Mesendoderm (in vitro differentiated cells): Measurements from ENCODE around the gene CDCP2.

Experiments
- DNase-seq: peaks from one replicate; pipeline ENCODE4 v3.0.0; 2013
- H2AK5ac ChIP-seq: 2 replicates; pipeline ENCODE4 v1.6.1; 2013; ENCODE audit warnings: low read length, inconsistent platforms
- H2BK120ac ChIP-seq: 2 replicates; pipeline ENCODE4 v1.6.1; 2013; ENCODE audit warnings: low read depth, mild to moderate bottlenecking, low read length, moderate library complexity, mixed read lengths
- H2BK15ac ChIP-seq: replicated peaks from 2 replicates; pipeline ENCODE4 v1.6.1; 2013; ENCODE audit warnings: low read depth, mild to moderate bottlenecking, moderate library complexity
- H2BK5ac ChIP-seq: 2 replicates; pipeline ENCODE4 v1.6.1; 2013; ENCODE audit warnings: low read length, inconsistent platforms
- H3K18ac ChIP-seq: 2 replicates; pipeline ENCODE4 v1.6.1; 2013; ENCODE audit warnings: mild to moderate bottlenecking, low read length, mixed read lengths
- H3K23ac ChIP-seq: one replicate; pipeline ENCODE4 v1.6.1; 2013; ENCODE audit warnings: low read length
- H3K27ac ChIP-seq: 2 replicates; pipeline ENCODE4 v1.5.1; 2013; ENCODE audit warnings: low read depth, mild to moderate bottlenecking, inconsistent platforms, low read length, moderate library complexity
- H3K27me3 ChIP-seq: 2 replicates; pipeline ENCODE4 v1.6.1; 2013; ENCODE audit warnings: low read length, control low read depth, mild to moderate bottlenecking, inconsistent platforms; ENCODE audit not compliant: insufficient read depth, poor library complexity
- H3K36me3 ChIP-seq: 2 replicates; pipeline ENCODE4 v1.6.1; 2013; ENCODE audit warnings: low read length, inconsistent platforms; ENCODE audit not compliant: control insufficient read depth, insufficient read depth
- H3K4ac ChIP-seq: one replicate; pipeline ENCODE4 v1.6.1; 2013; ENCODE audit warnings: low read depth, mild to moderate bottlenecking, low read length, moderate library complexity
- H3K4me1 ChIP-seq: 2 replicates; pipeline ENCODE4 v1.6.1; 2013; ENCODE audit warnings: low read depth, low read length, inconsistent platforms; ENCODE audit not compliant: control insufficient read depth
- H3K4me2 ChIP-seq: 2 replicates; pipeline ENCODE4 v1.6.1; 2013; ENCODE audit warnings: low read length
- H3K4me3 ChIP-seq: 2 replicates; pipeline ENCODE4 v1.5.1; 2013; ENCODE audit warnings: mild to moderate bottlenecking, low read length
- H3K56ac ChIP-seq: one replicate; pipeline ENCODE4 v1.6.1; 2013; ENCODE audit warnings: low read length
- H3K79me1 ChIP-seq: 2 replicates; pipeline ENCODE4 v1.6.1; 2013; ENCODE audit warnings: low read length, inconsistent platforms
- H3K79me2 ChIP-seq: 2 replicates; pipeline ENCODE4 v1.6.1; 2013; ENCODE audit warnings: mild to moderate bottlenecking, low read length; ENCODE audit not compliant: control insufficient read depth, insufficient read depth
- H3K9ac ChIP-seq: 2 replicates; pipeline ENCODE4 v1.6.1; 2013; ENCODE audit warnings: low read length, inconsistent platforms
- H4K5ac ChIP-seq: one replicate; pipeline ENCODE4 v1.6.1; 2013; ENCODE audit warnings: low read length
- H4K8ac ChIP-seq: one replicate; pipeline ENCODE4 v1.6.1; 2013; ENCODE audit warnings: low read depth, mild to moderate bottlenecking, control low read depth, low read length, moderate library complexity
- WGBS: extraction: QIAGEN DNeasy Blood & Tissue Kit; methylation state at CpG from one replicate; pipeline ENCODE4 v1.1.7; 2013; ENCODE audit warnings: low lambda C conversion rate, missing lambda C conversion rate; ENCODE audit not compliant: insufficient coverage; ENCODE audit errors: extremely low coverage; 5-methylcytosine and 5-hydroxymethylcytosine counted together

CDCP2 gene

DNA sequence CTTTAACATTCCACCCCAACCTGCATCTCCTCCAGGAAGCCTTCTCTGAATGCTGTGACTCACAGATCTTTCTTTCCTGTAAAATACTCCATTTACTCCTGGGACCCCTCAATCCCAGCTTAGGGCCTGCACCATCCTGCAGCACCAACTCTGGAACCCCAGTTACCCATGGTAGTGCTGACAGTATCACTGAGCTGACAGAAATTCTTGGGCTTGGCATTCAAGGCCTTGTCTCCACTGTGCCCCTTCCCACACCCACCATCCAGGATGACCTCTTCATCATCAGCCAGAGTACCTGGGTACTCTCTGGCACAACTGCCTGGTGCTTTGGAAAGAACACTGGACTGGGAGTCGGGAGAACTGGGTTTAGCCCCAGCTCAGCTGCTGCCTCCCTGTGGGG lies 38.7 kb upstream of the CDCP2 start:
- H3K23ac ChIP-seq = no peak overlapping the region
- no CpG with 5 or more reads among the region's 1 CpG for WGBS
- no peak overlapping the region for H2BK120ac ChIP-seq
- no peak overlapping the region for H3K18ac ChIP-seq
- H4K8ac ChIP-seq = no peak overlapping the region
- no peaks in the 10 kb centered on the region for H3K27me3 ChIP-seq
- no peak overlapping the region for H2AK5ac ChIP-seq
- no peak overlapping the region for H2BK5ac ChIP-seq
- no peak overlapping the region for H3K56ac ChIP-seq
- H3K79me1 ChIP-seq = no peaks in the 10 kb centered on the region
- H4K5ac ChIP-seq = no peak overlapping the region
- H3K4me1 ChIP-seq = no peaks in the 10 kb centered on the region
- H3K4me2 ChIP-seq = no peak overlapping the region
- no peak overlapping the region for H2BK15ac ChIP-seq
- no peak for DNase-seq
- no peak overlapping the region for H3K27ac ChIP-seq
- no peak overlapping the region for H3K4me3 ChIP-seq
- no peaks in the 10 kb centered on the region for H3K79me2 ChIP-seq
- H3K4ac ChIP-seq = no peak overlapping the region
- H3K36me3 ChIP-seq = no peaks in the 10 kb centered on the region
- H3K9ac ChIP-seq = no peak overlapping the region

DNA sequence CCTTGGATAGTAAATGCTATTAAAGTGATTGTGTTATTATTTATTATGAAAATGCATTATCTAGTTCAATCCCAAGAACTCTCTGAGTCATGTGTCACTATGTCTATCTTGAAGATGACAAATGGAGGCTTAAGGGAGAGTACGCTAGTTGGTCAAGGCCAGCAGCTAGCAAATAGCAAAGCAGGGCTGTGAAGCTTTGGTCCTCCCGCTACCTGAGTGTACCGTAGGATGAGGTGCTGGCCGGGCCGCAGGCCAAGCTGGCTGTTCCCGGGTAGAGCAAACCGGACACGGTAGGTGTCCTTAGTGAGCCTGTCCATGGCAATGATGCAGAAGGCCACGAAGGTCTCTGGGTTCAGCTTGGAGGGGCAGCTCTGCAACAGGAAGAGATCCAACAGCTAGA lies 37.7 kb upstream of the CDCP2 start:
- no peak overlapping the region for H3K4me2 ChIP-seq
- no peak overlapping the region for H2BK15ac ChIP-seq
- no CpG with 5 or more reads among the region's 9 CpGs for WGBS
- H3K27ac ChIP-seq = no peak overlapping the region
- H3K79me1 ChIP-seq = no peaks in the 10 kb centered on the region
- H2BK120ac ChIP-seq = no peak overlapping the region
- no peak overlapping the region for H3K56ac ChIP-seq
- no peak overlapping the region for H2AK5ac ChIP-seq
- H3K27me3 ChIP-seq = no peaks in the 10 kb centered on the region
- no peak for DNase-seq
- no peak overlapping the region for H2BK5ac ChIP-seq
- H3K23ac ChIP-seq = no peak overlapping the region
- no peak overlapping the region for H3K4ac ChIP-seq
- no peaks in the 10 kb centered on the region for H3K4me1 ChIP-seq
- H3K4me3 ChIP-seq = no peak overlapping the region
- no peaks in the 10 kb centered on the region for H3K79me2 ChIP-seq
- no peak overlapping the region for H3K18ac ChIP-seq
- H3K9ac ChIP-seq = no peak overlapping the region
- H4K8ac ChIP-seq = no peak overlapping the region
- H3K36me3 ChIP-seq = no peaks in the 10 kb centered on the region
- no peak overlapping the region for H4K5ac ChIP-seq

DNA sequence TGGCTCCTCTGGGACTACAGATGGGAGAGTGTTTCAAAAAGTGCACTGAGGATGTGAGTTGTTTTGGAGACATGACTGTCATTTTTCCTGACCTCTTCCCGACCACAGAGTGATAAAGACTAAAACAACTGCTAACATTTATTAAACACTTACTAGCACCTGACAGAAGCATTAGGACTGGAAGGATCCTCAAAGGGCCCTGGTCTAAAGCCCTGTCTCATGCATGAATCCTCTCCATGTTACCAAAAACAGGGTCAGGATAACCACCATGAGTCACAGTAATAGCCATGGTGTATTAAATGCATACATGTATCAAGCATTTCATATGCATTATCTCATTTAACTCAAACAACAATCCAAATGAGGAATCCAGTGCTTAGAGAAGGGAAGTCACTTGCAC lies 35.5 kb upstream of the CDCP2 start:
- no peaks in the 10 kb centered on the region for H3K36me3 ChIP-seq
- DNase-seq = no peak
- no peak overlapping the region for H3K4me3 ChIP-seq
- H3K4me1 ChIP-seq = no peaks in the 10 kb centered on the region
- H3K79me2 ChIP-seq = no peaks in the 10 kb centered on the region
- H3K79me1 ChIP-seq = no peaks in the 10 kb centered on the region
- no peak overlapping the region for H3K56ac ChIP-seq
- H2BK15ac ChIP-seq = no peak overlapping the region
- H2AK5ac ChIP-seq = no peak overlapping the region
- no peak overlapping the region for H3K9ac ChIP-seq
- H3K27me3 ChIP-seq = no peaks in the 10 kb centered on the region
- no peak overlapping the region for H2BK120ac ChIP-seq
- no peak overlapping the region for H4K5ac ChIP-seq
- no peak overlapping the region for H3K4me2 ChIP-seq
- no peak overlapping the region for H4K8ac ChIP-seq
- no peak overlapping the region for H3K18ac ChIP-seq
- no CpG with 5 or more reads among the region's 1 CpG for WGBS
- no peak overlapping the region for H3K27ac ChIP-seq
- H2BK5ac ChIP-seq = no peak overlapping the region
- H3K23ac ChIP-seq = no peak overlapping the region
- H3K4ac ChIP-seq = no peak overlapping the region

DNA sequence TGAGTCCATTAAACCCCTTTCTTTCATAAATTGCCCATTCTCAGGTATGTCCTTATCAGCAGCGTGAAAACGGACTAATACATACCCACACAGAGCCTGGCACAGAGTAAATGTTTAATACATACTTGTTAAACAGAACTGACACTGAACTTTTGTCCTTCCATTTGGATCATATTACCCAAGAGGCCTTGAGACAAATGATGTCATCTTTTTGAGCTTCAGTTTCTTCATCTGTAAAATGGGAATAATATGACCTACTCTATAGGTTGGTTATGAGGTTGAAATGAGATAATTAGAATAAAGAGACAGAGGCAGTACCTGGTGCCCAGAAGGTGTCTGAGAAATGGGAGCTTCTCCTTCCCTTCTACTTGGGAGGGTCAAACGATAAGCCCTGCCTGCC lies 33.3 kb upstream of the CDCP2 start:
- no peaks in the 10 kb centered on the region for H3K27me3 ChIP-seq
- H3K56ac ChIP-seq = no peak overlapping the region
- no peak overlapping the region for H4K5ac ChIP-seq
- no peak overlapping the region for H3K4me3 ChIP-seq
- DNase-seq = no peak
- no peaks in the 10 kb centered on the region for H3K4me1 ChIP-seq
- no peak overlapping the region for H2BK15ac ChIP-seq
- no peaks in the 10 kb centered on the region for H3K36me3 ChIP-seq
- no peak overlapping the region for H3K9ac ChIP-seq
- WGBS = no CpG with 5 or more reads among the region's 3 CpGs
- H2AK5ac ChIP-seq = no peak overlapping the region
- no peak overlapping the region for H3K23ac ChIP-seq
- H4K8ac ChIP-seq = no peak overlapping the region
- H2BK120ac ChIP-seq = no peak overlapping the region
- H3K18ac ChIP-seq = no peak overlapping the region
- no peaks in the 10 kb centered on the region for H3K79me2 ChIP-seq
- no peaks in the 10 kb centered on the region for H3K79me1 ChIP-seq
- no peak overlapping the region for H3K4ac ChIP-seq
- H2BK5ac ChIP-seq = no peak overlapping the region
- no peak overlapping the region for H3K27ac ChIP-seq
- no peak overlapping the region for H3K4me2 ChIP-seq

DNA sequence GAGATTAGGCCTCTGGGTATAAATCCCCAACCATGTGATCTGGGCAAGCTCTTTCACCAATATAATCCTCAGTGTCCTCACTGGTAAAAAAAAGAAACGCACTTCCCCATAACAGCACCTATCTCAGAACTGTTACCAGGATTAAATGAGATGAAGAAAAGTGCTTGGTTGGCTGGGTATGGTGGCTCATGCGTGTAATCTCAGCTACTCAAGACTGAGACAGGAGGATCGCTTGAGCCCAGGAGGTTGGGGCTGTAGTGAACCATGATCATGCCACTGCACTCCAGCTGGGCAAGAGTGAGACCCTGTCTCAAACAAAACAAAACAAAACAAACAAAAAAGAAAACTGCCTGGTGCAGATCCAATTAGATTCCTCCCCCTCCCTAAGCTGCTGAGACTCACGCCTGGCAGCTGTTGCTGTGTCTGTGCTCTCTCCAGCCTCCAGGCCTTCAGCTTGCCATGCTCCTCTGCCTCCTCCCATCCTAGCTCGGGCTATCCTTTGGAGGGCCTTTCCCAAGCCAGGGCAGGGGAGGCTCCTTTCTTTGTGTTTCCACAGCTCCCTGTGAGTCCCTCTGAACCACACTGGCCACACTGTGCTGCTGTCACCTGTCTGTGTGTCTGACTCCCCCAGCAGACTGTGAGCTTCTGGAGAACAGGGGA lies 28.0 kb upstream of the CDCP2 start:
- H2BK5ac ChIP-seq = no peak overlapping the region
- no peak overlapping the region for H2BK120ac ChIP-seq
- no peak overlapping the region for H2BK15ac ChIP-seq
- DNase-seq = no peak
- no peak overlapping the region for H3K4me3 ChIP-seq
- H3K4me1 ChIP-seq = no peaks in the 10 kb centered on the region
- H3K27ac ChIP-seq = no peak overlapping the region
- no peaks in the 10 kb centered on the region for H3K79me1 ChIP-seq
- no peak overlapping the region for H3K18ac ChIP-seq
- no peak overlapping the region for H4K8ac ChIP-seq
- no peak overlapping the region for H3K4ac ChIP-seq
- no peak overlapping the region for H3K23ac ChIP-seq
- no peak overlapping the region for H3K9ac ChIP-seq
- H3K56ac ChIP-seq = no peak overlapping the region
- H3K27me3 ChIP-seq = no peaks in the 10 kb centered on the region
- H2AK5ac ChIP-seq = no peak overlapping the region
- no peaks in the 10 kb centered on the region for H3K36me3 ChIP-seq
- WGBS = no CpG with 5 or more reads among the region's 5 CpGs
- no peak overlapping the region for H4K5ac ChIP-seq
- no peak overlapping the region for H3K4me2 ChIP-seq
- no peaks in the 10 kb centered on the region for H3K79me2 ChIP-seq
